Gastroesophageal sphincter (tissue), 3 donors: ENCODE data around the gene DET1.

Experiments used
- EP300 ChIP-seq: sonication (generic); formaldehyde crosslinking; IDR thresholded peaks from one replicate; pipeline ENCODE4 v1.6.1; 2017; ENCODE audit warnings: antibody characterized with exemption, mild to moderate bottlenecking
- POLR2A ChIP-seq, 2 donors: fragments of 450-650 bp; IDR thresholded peaks; one replicate each; pipeline ENCODE4 v1.6.1; 2017; ENCODE audit warnings: antibody characterized with exemption in 2 of 2, mild to moderate bottlenecking in 2 of 2, moderate library complexity in 1 of 2
- POLR2AphosphoS5 ChIP-seq: sonication (generic); formaldehyde crosslinking; IDR thresholded peaks from one replicate; pipeline ENCODE4 v1.6.1; 2017; ENCODE audit warnings: antibody characterized with exemption
- TF ChIP-seq, protein P1 (sequence below), 4 experiments: fragments of 200-600 bp in 2 of 4; fragments of 450-650 bp in 2 of 4; sonication (generic) in 1 of 4; IDR thresholded peaks; one replicate each; pipeline ENCODE4 v1.5.1; 2017 to 2019; ENCODE audit warnings: antibody characterized with exemption in 4 of 4, mild to moderate bottlenecking in 2 of 4, moderate library complexity in 2 of 4

DNA sequence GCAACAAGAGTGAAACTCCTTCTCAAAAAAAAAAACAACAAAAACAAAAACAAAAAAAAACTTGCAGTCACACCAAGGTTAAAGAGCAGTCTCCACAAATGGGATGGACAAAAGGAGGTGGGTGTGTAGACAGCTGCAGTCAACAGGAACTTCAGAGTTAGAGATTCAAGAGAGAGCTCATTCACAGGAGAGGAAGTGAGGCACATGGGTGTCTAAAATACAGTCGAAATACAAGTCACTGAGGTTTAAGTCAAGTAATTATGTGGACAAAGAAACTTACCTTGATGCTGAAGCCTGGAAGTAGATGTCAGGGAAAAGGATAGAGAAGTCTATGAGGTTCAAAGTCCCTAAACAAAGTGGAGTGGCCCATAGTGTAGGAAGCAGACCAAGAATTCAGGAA lies 64.2 kb downstream of the DET1 start:
- no peak for TF ChIP-seq POLR2A (IDR thresholded peaks at IDR 0.05)
- no peak for TF ChIP-seq POLR2AphosphoS5
- TF ChIP-seq, protein P1, sequence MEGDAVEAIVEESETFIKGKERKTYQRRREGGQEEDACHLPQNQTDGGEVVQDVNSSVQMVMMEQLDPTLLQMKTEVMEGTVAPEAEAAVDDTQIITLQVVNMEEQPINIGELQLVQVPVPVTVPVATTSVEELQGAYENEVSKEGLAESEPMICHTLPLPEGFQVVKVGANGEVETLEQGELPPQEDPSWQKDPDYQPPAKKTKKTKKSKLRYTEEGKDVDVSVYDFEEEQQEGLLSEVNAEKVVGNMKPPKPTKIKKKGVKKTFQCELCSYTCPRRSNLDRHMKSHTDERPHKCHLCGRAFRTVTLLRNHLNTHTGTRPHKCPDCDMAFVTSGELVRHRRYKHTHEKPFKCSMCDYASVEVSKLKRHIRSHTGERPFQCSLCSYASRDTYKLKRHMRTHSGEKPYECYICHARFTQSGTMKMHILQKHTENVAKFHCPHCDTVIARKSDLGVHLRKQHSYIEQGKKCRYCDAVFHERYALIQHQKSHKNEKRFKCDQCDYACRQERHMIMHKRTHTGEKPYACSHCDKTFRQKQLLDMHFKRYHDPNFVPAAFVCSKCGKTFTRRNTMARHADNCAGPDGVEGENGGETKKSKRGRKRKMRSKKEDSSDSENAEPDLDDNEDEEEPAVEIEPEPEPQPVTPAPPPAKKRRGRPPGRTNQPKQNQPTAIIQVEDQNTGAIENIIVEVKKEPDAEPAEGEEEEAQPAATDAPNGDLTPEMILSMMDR (IDR thresholded peaks at IDR 0.05): no peak
- no peak for TF ChIP-seq EP300
